HG02970 (cell line): ENCODE results near the gene RAX.
"Not testable (repeated sequence)": the region's sequence is repeated elsewhere in the genome, so short reads cannot be mapped to it uniquely, and the experiment has no call there.

Source experiments
- ATAC-seq: cut with Tn5 transposase; IDR thresholded peaks from one replicate; pipeline ENCODE4 v1.9.1; 2021; ENCODE audit warnings: mild to moderate bottlenecking, moderate library complexity, moderate number of reproducible peaks; ENCODE audit not compliant: unreplicated experiment, low FRiP score

RAX gene

GRCh38 chr18:59273759-59274532 lies 692 bp upstream of the RAX start:
- no peak for ATAC-seq

DNA sequence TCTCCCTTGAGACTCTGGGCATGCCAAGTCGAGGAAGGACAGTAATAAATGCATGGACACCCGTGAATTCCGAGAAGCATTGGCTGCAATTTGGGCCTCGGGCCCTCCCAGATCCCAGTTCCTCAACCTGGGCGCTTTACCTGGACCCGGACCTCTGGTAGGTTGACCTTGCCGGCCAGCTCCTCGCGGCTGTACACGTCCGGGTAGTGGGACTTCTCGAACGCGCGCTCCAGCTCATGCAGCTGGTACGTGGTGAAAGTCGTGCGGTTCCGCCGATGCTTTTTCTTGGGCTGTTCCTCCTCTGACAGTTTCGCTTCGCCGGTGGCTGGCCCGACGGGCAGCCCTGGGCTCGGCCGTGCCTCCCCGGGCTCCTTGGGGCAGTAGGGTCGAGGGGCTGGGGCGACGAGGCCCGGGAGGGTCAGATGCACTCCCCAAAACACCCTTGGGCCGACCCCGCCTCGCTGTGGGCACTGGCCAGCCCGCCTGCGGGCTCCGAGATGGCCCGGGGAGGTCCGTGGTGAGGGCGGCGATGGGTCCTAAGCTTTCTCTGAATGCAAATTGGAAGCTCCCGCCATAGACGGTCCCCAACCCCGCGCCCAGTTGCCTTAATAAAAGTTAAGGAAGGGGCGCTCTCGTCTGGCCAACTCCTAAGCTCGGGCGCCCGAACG lies 899 bp downstream of the RAX start:
- no peak for ATAC-seq

DNA sequence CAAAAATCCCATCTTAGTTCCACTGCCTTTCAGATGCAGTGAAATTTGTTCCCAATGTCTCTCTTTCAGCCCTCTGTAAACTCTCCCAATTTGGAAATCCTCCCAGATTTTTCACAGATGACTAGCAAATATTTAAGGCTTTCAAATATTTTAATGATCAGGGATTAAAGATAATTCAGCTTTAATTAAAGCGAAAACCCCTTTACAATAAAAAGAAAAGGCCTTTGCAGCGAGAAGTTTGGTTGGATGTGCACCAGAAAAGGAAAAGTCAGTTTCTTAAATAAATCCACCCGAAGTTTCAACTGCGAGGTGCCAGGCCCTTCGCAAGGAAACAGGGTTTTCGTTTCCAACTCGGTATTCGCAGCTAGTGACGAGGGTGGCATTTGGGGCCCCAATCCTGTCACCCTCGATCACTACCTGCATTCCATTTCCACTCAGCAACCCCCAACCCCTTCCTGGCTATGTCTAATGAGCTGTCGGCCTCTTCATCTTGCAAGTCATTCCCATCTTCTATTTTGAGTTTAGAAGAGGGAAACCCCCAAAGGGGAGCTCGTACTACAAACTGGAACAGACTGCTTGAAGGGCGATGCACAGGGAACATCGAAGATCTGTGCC lies 1.5 kb downstream of the RAX start:
- ATAC-seq, result no peak

DNA sequence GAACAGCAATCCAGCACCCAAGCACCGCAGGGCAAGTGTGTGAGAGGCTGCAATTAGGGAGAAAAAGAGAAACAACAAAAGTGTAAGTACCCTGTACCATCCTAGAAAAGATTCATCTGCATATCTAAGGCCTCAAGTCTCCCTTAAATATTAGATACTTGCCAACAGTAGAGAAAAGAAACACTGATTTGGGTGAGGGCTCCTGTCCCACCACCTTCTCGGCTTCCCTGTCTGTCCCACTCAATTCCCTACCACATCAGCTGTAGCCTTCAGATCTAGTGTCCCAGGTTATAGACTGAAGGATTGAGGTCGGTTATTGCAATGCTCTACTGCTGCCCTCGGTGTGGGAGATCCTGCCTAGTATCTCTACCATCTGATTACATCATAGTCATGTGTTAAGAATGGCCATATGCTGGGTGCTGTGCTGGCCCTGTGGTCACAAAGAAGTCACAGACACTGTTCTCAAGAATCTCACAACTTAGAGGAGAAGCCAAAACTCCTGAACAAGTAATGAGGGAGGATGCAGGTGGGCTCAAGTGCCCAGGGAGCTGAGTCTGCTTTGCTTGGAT lies 2.5 kb downstream of the RAX start:
- no peak for ATAC-seq

DNA sequence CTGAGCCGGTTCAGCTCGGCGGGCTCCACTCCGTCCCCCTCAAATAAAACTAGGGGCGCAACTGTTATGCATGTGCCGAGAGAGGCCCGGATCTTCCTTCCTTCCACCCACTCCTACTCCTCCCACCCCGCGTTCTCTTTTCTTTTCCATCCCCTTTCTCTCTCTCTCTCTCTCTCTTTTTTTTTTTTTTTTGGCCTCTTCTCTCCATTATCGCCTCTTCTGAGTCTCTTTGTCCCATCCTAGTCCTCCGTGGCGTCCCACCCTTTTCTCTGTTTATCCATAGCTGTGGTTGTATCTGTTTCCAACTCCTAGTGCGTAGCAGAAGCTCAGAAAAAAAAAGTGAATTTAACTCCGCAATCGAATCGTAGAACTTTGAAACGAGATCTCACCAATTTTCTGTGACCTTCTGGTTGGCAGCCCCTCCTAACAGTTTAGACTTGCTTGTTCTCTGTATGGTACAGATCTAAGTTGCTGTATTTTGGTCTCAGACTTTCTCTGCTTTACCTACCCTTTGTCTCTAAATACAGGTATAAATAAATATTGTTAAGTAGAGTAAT lies 3.6 kb downstream of the RAX start:
- ATAC-seq, result no peak

DNA sequence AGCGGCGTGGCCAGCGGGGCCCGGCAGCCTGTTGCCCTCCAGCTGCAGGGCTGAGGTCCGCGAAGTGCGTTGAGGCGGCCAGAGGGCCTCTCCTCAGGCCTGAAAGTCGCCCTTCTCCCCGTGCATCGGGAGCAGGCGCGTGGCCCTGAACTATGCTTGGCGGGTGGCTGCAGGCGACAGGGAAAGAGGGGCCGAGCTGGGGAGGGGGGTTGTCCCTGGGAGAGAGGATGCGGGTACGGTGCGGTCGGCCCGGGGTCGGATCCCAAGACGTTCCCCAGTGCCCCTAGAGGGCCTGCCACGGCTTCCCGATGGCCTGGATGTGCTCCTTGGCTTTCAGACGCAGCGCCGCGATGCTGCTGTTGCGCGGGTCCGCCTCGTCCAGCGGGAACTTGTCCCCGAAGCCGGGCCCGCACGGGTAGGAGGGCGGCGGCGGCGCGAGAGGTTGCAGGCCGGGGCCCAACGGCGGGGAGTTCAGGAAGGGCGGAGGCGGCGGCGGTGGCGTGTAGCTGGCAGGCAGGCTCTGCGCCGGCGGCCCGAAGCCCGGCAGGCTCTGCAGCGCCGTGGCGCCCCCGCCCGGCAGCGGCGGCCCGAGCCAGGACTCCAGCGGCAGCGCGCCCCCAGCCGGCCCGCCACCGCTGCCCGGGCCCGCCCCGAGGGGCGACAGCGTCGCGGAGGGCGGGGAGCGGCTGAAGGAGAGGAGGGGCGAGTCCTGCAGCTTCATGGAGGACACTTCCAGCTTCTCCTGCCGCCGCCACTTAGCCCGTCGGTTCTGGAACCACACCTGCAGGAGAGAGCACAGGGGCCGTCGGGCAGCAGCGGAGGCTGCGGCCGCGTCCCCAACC lies 4.3 kb downstream of the RAX start:
- no peak for ATAC-seq

- no peak for ATAC-seq
Observed at GRCh38 chr18:59268127-59268720, 5.0 kb downstream of the RAX start.

GRCh38 chr18:59267503-59268126 lies 5.6 kb downstream of the RAX start:
- ATAC-seq, result no peak

GRCh38 chr18:59266886-59267502 lies 6.3 kb downstream of the RAX start:
- no peak for ATAC-seq

DNA sequence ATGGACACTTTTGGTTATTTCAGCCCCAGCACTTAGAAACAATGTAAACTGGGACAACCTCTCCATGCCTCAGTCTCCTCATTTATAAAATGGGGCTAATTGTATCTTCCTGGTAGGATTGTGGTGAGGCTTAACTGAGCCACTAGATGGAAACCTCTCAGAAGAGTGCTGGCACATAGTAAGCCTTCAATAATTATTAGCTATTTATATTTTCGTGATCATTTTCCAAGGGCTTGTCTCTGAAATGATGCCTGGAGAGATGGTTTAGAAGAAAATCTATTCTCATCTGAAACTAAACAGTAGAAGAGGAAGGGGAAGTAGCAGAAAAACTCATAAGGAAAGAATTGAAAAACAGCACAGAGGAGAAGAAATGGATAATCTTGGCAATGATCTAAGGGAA lies 6.8 kb downstream of the RAX start:
- no peak for ATAC-seq

DNA sequence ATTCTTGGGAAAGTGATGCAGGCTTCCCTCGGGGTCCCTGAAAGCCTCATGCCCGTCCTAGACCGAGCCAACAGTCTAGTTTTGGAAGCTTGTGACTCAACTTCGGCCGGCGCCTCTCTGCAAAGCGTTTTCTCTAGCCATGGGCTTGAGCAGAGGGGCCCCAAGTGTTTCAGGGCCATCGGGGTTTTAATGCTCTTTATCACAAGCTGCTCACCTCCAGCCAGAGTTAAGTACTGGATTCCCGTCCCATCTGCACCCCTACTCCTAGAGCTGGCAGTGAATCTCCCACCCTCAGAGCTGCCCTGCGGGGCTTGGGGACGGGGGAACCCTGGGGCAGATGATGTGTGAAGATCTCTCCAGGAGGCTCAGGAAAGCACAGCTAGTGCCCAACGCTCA lies 7.3 kb downstream of the RAX start:
- ATAC-seq, result no peak

- ATAC-seq, result no peak
Observed at GRCh38 chr18:59265246-59265973, 7.8 kb downstream of the RAX start.

- no peak for ATAC-seq
Observed at GRCh38 chr18:59264651-59265245, 8.5 kb downstream of the RAX start.

- no peak for ATAC-seq
Observed at GRCh38 chr18:59264121-59264571, 9.1 kb downstream of the RAX start.

DNA sequence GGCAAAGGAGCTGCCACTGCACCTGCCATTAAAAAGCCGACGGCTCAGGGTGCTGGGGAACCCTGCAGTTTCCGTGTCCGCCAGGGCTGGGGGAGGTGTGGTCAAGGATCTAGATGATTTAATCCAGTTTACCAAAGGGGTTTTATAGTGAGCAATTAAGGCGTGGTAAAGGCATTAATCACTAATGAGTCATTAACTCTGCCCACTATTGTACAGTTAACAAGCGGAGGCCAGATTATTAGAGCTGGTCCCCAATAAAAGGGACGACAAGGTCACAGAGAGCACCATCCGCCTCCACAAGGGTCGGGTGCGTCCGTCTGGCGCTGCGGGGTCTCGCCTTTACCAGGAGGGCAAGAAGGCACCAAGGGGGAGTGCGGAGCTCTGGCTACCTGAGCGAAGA lies 9.6 kb downstream of the RAX start:
- ATAC-seq, result no peak

GRCh38 chr18:59262243-59262642 lies 11.0 kb downstream of the RAX start:
- ATAC-seq, result not testable (repeated sequence)

DNA sequence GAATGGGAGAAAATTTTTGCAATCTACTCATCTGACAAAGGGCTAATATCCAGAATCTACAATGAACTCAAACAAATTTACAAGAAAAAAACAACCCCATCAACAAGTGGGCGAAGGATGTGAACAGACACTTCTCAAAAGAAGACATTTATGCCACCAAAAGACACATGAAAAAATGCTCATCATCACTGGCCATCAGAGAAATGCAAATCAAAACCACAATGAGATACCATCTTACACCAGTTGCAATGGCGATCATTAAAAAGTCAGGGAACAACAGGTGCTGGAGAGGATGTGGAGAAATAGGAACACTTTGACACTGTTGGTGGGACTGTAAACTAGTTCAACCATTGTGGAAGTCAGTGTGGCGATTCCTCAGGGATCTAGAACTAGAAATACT lies 11.4 kb downstream of the RAX start:
- not testable (repeated sequence) for ATAC-seq

DNA sequence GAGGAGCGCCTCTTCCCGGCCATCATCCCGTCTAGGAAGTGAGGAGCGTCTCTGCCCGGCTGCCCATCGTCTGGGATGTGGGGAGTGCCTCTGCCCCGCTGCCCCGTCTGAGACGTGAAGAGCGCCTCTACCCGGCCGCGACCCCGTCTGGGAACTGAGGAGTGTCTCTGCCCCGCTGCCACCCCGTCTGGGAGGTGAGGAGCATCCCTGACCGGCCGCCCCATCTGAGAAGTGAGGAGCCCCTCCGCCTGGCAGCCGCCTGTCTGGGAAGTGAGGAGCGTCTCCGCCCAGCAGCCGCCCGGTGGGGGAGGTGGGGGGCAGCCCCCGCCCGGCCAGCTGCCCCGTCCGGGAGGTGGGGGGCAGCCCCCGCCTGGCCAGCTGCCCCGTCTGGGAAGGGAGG lies 17.8 kb downstream of the RAX start:
- not testable (repeated sequence) for ATAC-seq
